ENCODE results near the gene ACSL1.

Gene ACSL1, protein sequence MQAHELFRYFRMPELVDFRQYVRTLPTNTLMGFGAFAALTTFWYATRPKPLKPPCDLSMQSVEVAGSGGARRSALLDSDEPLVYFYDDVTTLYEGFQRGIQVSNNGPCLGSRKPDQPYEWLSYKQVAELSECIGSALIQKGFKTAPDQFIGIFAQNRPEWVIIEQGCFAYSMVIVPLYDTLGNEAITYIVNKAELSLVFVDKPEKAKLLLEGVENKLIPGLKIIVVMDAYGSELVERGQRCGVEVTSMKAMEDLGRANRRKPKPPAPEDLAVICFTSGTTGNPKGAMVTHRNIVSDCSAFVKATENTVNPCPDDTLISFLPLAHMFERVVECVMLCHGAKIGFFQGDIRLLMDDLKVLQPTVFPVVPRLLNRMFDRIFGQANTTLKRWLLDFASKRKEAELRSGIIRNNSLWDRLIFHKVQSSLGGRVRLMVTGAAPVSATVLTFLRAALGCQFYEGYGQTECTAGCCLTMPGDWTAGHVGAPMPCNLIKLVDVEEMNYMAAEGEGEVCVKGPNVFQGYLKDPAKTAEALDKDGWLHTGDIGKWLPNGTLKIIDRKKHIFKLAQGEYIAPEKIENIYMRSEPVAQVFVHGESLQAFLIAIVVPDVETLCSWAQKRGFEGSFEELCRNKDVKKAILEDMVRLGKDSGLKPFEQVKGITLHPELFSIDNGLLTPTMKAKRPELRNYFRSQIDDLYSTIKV

DNA sequence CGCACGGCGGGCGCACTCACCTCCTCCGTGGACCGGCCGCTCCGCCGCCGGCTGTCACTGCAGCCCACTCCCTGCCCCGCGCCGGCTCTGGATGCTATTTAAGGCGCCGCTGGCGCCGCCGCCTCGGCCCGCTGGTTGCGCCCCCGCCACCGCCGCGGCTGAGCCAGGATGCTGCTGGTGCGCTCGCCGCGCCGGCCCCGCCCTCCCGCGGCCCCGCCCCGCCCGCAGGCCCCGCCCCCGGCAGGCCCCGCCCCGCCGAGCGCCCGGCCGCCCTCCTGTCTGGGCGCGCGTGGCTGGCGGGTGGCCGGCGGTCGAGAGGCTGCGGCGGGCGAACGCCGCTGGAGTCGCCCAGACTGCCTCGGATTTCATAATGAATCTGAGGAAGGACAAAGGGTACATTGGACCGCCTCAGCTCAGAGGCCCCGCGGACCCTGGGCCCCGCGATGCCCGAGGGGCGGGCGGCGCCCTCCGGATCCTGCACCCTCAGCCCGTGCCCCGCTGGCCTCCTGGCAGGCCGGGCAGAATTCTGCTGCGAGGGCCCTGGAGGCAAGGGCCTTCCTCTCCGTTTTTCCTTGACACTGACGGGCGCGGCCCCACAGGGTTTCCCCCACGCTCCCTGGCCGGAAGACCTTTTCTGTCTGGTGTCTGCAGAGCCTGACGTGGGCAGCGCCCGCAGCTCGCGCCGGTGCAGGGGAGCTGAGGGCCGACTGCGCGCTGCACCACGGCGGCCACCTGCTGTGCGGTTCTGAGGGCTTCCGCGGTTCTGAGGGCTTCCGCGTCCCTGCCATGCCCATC lies at the start of gene ACSL1:
ACSL1 (minus strand) TSS at position 73 of the 795 bp plus-strand sequence. CDS start 22,454 bp downstream, outside the sequence.
- TF ChIP-seq POLR2AphosphoS5 (IDR thresholded peaks at IDR 0.05; ENCODE audit: borderline replicate concordance, low read depth, low read length) (peak; percentile 47; the same call in 1 of the 2 replicates), FOXP2 (optimal IDR thresholded peaks at IDR 0.05; ENCODE audit: control extremely low read depth, extremely low read length, insufficient read depth) (no peak), EZH2 (IDR thresholded peaks at IDR 0.05) (no peak)
- H3K9ac ChIP-seq (ENCODE audit: insufficient read length) = peak within 1 kb of the TSS; percentile 68
- H3K27ac ChIP-seq = no peak within 1 kb of the TSS
- no peak for DNase-seq (ENCODE audit: low read depth, low spot score)
- no peaks in the 10 kb centered on the region for H3K36me3 ChIP-seq (ENCODE audit: insufficient read depth, low read length)
- H3K9me3 ChIP-seq (ENCODE audit: low read depth, low read length) = no peaks in the 10 kb centered on the region
- H3K4me3 ChIP-seq = peak within 1 kb of the TSS; percentile 80

DNA sequence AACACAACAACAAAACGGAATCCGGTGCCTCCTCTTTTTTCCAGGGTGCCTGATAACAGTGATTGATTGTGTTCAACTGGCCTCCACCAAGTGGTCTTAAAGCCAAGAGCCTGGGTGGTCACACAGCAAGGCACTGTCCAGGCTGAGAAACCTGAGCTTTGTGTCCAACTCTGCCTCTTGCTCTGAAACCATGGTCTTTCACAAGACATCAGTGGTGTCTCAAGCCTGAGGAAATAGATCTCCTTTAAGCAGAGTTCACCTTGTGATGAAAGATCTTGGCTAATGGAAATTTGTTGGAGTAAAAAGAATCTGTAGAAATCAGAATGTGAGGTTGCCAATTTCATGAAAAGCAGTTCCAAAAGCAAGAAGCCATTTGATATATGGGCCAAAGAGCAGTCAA lies 47.3 kb upstream of the ACSL1 start:
- no peaks in the 10 kb centered on the region for H3K36me3 ChIP-seq (ENCODE audit: insufficient read depth, low read length)
- H3K9me3 ChIP-seq (ENCODE audit: low read depth, low read length) = no peaks in the 10 kb centered on the region
- TF ChIP-seq POLR2AphosphoS5 (IDR thresholded peaks at IDR 0.05; ENCODE audit: borderline replicate concordance, low read depth, low read length) (no peak), FOXP2 (optimal IDR thresholded peaks at IDR 0.05; ENCODE audit: control extremely low read depth, extremely low read length, insufficient read depth) (no peak), EZH2 (IDR thresholded peaks at IDR 0.05) (no peak)
- H3K9ac ChIP-seq (ENCODE audit: insufficient read length) = no peak overlapping the region
- no peak overlapping the region for H3K27ac ChIP-seq
- H3K4me3 ChIP-seq = no peak overlapping the region
- no peak for DNase-seq (ENCODE audit: low read depth, low spot score)

DNA sequence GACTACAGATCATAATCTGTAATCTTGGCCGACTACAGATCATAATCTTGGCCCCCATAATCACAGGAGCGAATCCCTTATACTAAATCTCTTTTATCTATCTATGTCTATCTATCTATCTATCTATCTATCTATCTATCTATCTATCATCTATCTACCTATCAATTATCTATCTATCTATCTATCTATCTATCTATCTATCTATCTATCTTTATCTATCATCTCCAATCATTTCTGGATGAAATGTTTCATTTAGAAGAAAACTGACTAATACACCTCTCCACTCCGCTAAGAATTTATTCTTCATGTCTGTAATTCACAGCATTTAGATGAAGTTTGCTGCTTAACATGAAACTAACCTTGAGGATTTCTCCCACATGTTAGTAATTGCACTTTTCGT lies 45.0 kb upstream of the ACSL1 start:
- TF ChIP-seq POLR2AphosphoS5 (IDR thresholded peaks at IDR 0.05; ENCODE audit: borderline replicate concordance, low read depth, low read length) = no peak
- no peak for TF ChIP-seq FOXP2 (optimal IDR thresholded peaks at IDR 0.05; ENCODE audit: control extremely low read depth, extremely low read length, insufficient read depth)
- TF ChIP-seq EZH2 (IDR thresholded peaks at IDR 0.05) = no peak
- H3K27ac ChIP-seq = no peak overlapping the region
- no peak overlapping the region for H3K4me3 ChIP-seq
- no peak overlapping the region for H3K9ac ChIP-seq (ENCODE audit: insufficient read length)
- no peaks in the 10 kb centered on the region for H3K9me3 ChIP-seq (ENCODE audit: low read depth, low read length)
- DNase-seq (ENCODE audit: low read depth, low spot score) = no peak
- no peaks in the 10 kb centered on the region for H3K36me3 ChIP-seq (ENCODE audit: insufficient read depth, low read length)

DNA sequence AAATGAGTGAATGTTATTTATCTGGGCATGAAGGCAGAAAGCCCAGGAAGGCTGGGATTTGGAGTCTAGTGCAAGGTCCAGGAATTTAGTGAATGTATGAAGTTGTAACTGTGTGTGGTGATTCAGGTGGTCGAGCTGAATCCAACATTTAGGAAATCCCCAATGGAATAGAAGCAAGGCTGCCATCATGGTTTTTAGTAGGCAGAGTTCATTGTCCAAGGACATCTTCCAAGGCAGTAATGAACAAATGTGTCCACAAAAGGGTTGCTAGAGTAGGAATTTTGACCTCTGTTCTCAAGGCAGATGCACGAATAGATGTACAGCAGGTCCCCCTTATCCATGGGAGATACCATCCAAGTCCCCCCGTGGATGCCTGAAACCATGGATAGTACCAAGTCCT lies 42.9 kb upstream of the ACSL1 start:
- DNase-seq (ENCODE audit: low read depth, low spot score) = no peak
- Histone ChIP-seq H3K36me3 (ENCODE audit: insufficient read depth, low read length) (no peaks in the 10 kb centered on the region), H3K4me3 (no peak overlapping the region), H3K27ac (no peak overlapping the region), H3K9me3 (ENCODE audit: low read depth, low read length) (no peaks in the 10 kb centered on the region), H3K9ac (ENCODE audit: insufficient read length) (no peak overlapping the region)
- TF ChIP-seq POLR2AphosphoS5 (IDR thresholded peaks at IDR 0.05; ENCODE audit: borderline replicate concordance, low read depth, low read length) (no peak), FOXP2 (optimal IDR thresholded peaks at IDR 0.05; ENCODE audit: control extremely low read depth, extremely low read length, insufficient read depth) (no peak), EZH2 (IDR thresholded peaks at IDR 0.05) (no peak)

DNA sequence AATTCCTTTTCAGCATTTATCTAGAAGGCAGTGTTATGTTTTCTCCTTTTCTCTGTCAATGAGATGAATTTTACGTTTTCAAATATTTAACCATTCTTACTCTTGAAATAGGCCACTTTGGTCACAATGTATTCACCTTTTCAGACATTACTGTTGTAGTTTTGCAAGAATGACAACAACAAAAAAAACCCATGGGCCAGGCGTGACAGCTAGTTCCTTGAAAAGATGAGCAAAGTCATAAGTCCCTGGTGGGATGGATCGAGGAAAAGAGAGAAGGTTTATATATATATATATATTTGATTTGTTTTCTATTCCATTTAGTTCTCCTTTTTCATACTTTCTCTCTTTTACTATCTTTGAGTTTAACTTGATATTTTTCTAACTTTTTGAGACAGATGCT lies 38.1 kb upstream of the ACSL1 start:
- H3K27ac ChIP-seq = no peak overlapping the region
- H3K4me3 ChIP-seq = no peak overlapping the region
- no peak for TF ChIP-seq POLR2AphosphoS5 (IDR thresholded peaks at IDR 0.05; ENCODE audit: borderline replicate concordance, low read depth, low read length)
- TF ChIP-seq FOXP2 (optimal IDR thresholded peaks at IDR 0.05; ENCODE audit: control extremely low read depth, extremely low read length, insufficient read depth) = no peak
- no peak for TF ChIP-seq EZH2 (IDR thresholded peaks at IDR 0.05)

DNA sequence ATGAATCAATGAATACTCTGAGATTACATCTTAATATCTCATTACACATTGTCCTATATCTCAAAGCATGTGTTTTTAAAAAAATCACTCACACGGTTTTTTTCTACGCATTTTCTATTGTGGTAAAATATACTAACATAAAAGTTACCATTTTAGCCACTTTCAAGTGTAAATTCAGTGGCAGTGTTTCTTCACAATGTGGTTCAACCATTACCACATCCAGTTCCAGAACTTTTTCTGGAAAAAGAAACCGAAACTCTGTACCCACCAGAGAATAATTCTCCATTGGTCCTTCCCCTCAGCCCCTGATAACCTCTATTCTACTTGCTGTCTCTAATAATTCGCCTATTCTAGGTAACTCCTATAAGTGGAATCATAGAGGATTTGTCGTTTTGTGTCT lies 35.3 kb upstream of the ACSL1 start:
- no peak overlapping the region for H3K4me3 ChIP-seq

More for the DNA sequence above, 38.1 kb upstream of the ACSL1 start:
- no peak for DNase-seq (ENCODE audit: low read depth, low spot score)
- Histone ChIP-seq H3K36me3 (ENCODE audit: insufficient read depth, low read length) (no peaks in the 10 kb centered on the region), H3K9me3 (ENCODE audit: low read depth, low read length) (no peaks in the 10 kb centered on the region), H3K9ac (ENCODE audit: insufficient read length) (no peak overlapping the region)

DNA sequence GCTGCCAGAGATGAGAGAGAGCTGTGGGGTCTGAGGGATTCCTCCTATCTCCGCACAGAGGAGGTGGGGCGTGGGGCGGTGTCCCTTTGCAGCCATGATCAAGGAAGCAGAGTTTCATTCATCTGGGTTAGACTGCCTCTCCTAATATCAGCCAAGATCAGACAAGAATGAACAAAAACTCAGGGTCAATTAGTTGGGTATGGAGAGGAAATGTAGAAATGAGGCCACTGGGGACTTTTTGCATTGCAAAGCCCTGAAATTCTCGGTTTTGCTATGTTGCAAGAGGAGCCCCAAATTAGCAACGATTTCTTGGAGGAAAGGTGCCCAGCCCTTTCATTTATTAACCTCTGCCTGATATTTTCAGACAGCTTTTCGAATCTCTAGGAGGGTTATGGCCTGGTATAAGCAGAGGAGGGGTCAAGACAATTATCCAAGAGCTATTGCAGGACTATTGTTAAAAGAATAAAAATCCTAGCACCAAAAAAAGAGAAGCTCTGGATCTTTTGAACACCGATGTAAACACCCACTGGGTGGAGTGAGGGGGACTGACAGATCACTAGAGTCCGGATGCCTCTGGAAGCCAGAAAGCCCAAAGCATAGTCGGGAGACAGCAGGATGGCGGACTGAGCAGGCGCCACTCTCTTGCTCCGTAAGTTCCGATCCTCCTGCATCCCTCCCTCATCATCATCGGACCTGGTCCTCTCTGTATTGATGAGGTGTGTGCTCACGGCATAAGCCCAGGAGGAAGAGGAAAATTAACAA lies 34.4 kb upstream of the ACSL1 start:
- H3K36me3 ChIP-seq (ENCODE audit: insufficient read depth, low read length) = no peaks in the 10 kb centered on the region
- no peak overlapping the region for H3K9ac ChIP-seq (ENCODE audit: insufficient read length)
- TF ChIP-seq FOXP2 (optimal IDR thresholded peaks at IDR 0.05; ENCODE audit: control extremely low read depth, extremely low read length, insufficient read depth) (no peak), EZH2 (IDR thresholded peaks at IDR 0.05) (no peak), POLR2AphosphoS5 (IDR thresholded peaks at IDR 0.05; ENCODE audit: borderline replicate concordance, low read depth, low read length) (no peak)
- H3K4me3 ChIP-seq = no peak overlapping the region
- H3K9me3 ChIP-seq (ENCODE audit: low read depth, low read length) = no peaks in the 10 kb centered on the region
- no peak for DNase-seq (ENCODE audit: low read depth, low spot score)
- H3K27ac ChIP-seq = no peak overlapping the region

More for the DNA sequence above, 35.3 kb upstream of the ACSL1 start:
- Histone ChIP-seq H3K9ac (ENCODE audit: insufficient read length) (no peak overlapping the region), H3K27ac (no peak overlapping the region), H3K36me3 (ENCODE audit: insufficient read depth, low read length) (no peaks in the 10 kb centered on the region), H3K9me3 (ENCODE audit: low read depth, low read length) (no peaks in the 10 kb centered on the region)
- DNase-seq (ENCODE audit: low read depth, low spot score) = no peak
- no peak for TF ChIP-seq POLR2AphosphoS5 (IDR thresholded peaks at IDR 0.05; ENCODE audit: borderline replicate concordance, low read depth, low read length)
- no peak for TF ChIP-seq EZH2 (IDR thresholded peaks at IDR 0.05)
- no peak for TF ChIP-seq FOXP2 (optimal IDR thresholded peaks at IDR 0.05; ENCODE audit: control extremely low read depth, extremely low read length, insufficient read depth)
